ENCODE measurements around the gene NRXN3. TPM values are rescaled to one million over a fixed set of nuclear protein-coding genes. Genes with fewer than 3 reads are reported as not detected.

The NRXN3 gene
- polyA plus RNA-seq, 1 donor (not counting 4 experiments of a cell fraction or from before 2014, with no cell fraction given) = 0.89 TPM

- Histone ChIP-seq H3K9me1 (ENCODE audit: control insufficient read depth, extremely low read depth, insufficient read depth, low read length) (no peaks in the 10 kb centered on the region), H3K4me2 (ENCODE audit: control insufficient read depth, extremely low read depth, insufficient read depth, low read depth, low read length) (no peak overlapping the region), H3K9me3 (ENCODE audit: control insufficient read depth, low read depth, low read length) (no peaks in the 10 kb centered on the region), H4K20me1 (ENCODE audit: control insufficient read depth, extremely low read depth, insufficient read depth, low read length) (no peaks in the 10 kb centered on the region), H3K27me3 (ENCODE audit: control insufficient read depth, extremely low read depth, insufficient read depth, low read length) (no peaks in the 10 kb centered on the region), H3K4me1 (ENCODE audit: control insufficient read depth, extremely low read depth, insufficient read depth, low read length) (no peaks in the 10 kb centered on the region), H3K79me2 (ENCODE audit: control insufficient read depth, insufficient read depth, low read length) (no peaks in the 10 kb centered on the region), H3K9ac (ENCODE audit: control insufficient read depth, extremely low read depth, insufficient read depth, low read length) (no peak overlapping the region), H3K4me3 (ENCODE audit: control insufficient read depth in 2 of 3, extremely low read depth in 1 of 3, insufficient read depth in 2 of 3, low read depth in 1 of 3, low read length in 3 of 3) (no peak overlapping the region), H3K36me3 (ENCODE audit: control insufficient read depth in 2 of 2, extremely low read depth in 1 of 2, insufficient read depth in 2 of 2, low read length in 2 of 2) (no peaks in the 10 kb centered on the region), H2AFZ (ENCODE audit: control insufficient read depth, low read length) (no peak overlapping the region), H3K27ac (ENCODE audit: control insufficient read depth, insufficient read depth, low read length) (no peak overlapping the region)
- TF ChIP-seq CTCF (optimal IDR thresholded peaks at IDR 0.05 in 1 of 3, IDR thresholded peaks at IDR 0.05 in 1 of 3, conservative IDR thresholded peaks at IDR 0.05 in 1 of 3; ENCODE audit: extremely low read depth in 1 of 3, insufficient read depth in 2 of 3, low read length in 3 of 3) = peak in 1 of 3 experiments; percentile 2
- TF ChIP-seq EZH2 (IDR thresholded peaks at IDR 0.05; ENCODE audit: low read length) = no peak
- dilution Hi-C loops (cut with MboI; ENCODE audit: extremely low pct_ligation_motif_present, low sequenced_read_pairs) = no loop called here
- no peak for DNase-seq (ENCODE audit: low read depth, low spot score)
- FAIRE-seq = no peak
Observed at GRCh38 chr14:79356040-79356439, 1185.9 kb downstream of the NRXN3 start.

GRCh38 chr14:79357307-79357706, 1187.1 kb downstream of the NRXN3 start:
- no peak for DNase-seq (ENCODE audit: low read depth, low spot score)
- Histone ChIP-seq H3K79me2 (ENCODE audit: control insufficient read depth, insufficient read depth, low read length) (no peaks in the 10 kb centered on the region), H3K4me1 (ENCODE audit: control insufficient read depth, extremely low read depth, insufficient read depth, low read length) (no peaks in the 10 kb centered on the region), H3K9ac (ENCODE audit: control insufficient read depth, extremely low read depth, insufficient read depth, low read length) (no peak overlapping the region), H4K20me1 (ENCODE audit: control insufficient read depth, extremely low read depth, insufficient read depth, low read length) (no peaks in the 10 kb centered on the region), H3K4me2 (ENCODE audit: control insufficient read depth, extremely low read depth, insufficient read depth, low read depth, low read length) (no peak overlapping the region), H3K4me3 (ENCODE audit: control insufficient read depth in 2 of 3, extremely low read depth in 1 of 3, insufficient read depth in 2 of 3, low read depth in 1 of 3, low read length in 3 of 3) (no peak overlapping the region), H2AFZ (ENCODE audit: control insufficient read depth, low read length) (no peak overlapping the region), H3K36me3 (ENCODE audit: control insufficient read depth in 2 of 2, extremely low read depth in 1 of 2, insufficient read depth in 2 of 2, low read length in 2 of 2) (no peaks in the 10 kb centered on the region), H3K9me1 (ENCODE audit: control insufficient read depth, extremely low read depth, insufficient read depth, low read length) (no peaks in the 10 kb centered on the region), H3K9me3 (ENCODE audit: control insufficient read depth, low read depth, low read length) (no peaks in the 10 kb centered on the region), H3K27ac (ENCODE audit: control insufficient read depth, insufficient read depth, low read length) (no peak overlapping the region), H3K27me3 (ENCODE audit: control insufficient read depth, extremely low read depth, insufficient read depth, low read length) (no peaks in the 10 kb centered on the region)
- TF ChIP-seq CTCF (optimal IDR thresholded peaks at IDR 0.05 in 1 of 3, IDR thresholded peaks at IDR 0.05 in 1 of 3, conservative IDR thresholded peaks at IDR 0.05 in 1 of 3; ENCODE audit: extremely low read depth in 1 of 3, insufficient read depth in 2 of 3, low read length in 3 of 3) = no peak
- TF ChIP-seq EZH2 (IDR thresholded peaks at IDR 0.05; ENCODE audit: low read length) = no peak
- dilution Hi-C loops (cut with MboI; ENCODE audit: extremely low pct_ligation_motif_present, low sequenced_read_pairs) = no loop called here
- no peak for FAIRE-seq
